ENCODE measurements around the gene HSPB1.
"Not testable (repeated sequence)": the region's sequence is repeated elsewhere in the genome, so short reads cannot be mapped to it uniquely, and the experiment has no call there.

GRCh38 chr7:76311838-76312237, 9.4 kb downstream of the HSPB1 start:
- not testable (repeated sequence) for TF ChIP-seq EZH2 (IDR thresholded peaks at IDR 0.05; ENCODE audit: low read depth, unreplicated experiment); REST (IDR thresholded peaks at IDR 0.05; ENCODE audit: unreplicated experiment); CTCF (conservative IDR thresholded peaks at IDR 0.05; ENCODE audit: low read depth in 2 of 2); CREB1 (CRISPR knock-in tag; IDR thresholded peaks at IDR 0.05; ENCODE audit: low read depth); POLR2AphosphoS5 (IDR thresholded peaks at IDR 0.05; ENCODE audit: low read depth); JUNB (IDR thresholded peaks at IDR 0.05; ENCODE audit: unreplicated experiment); EZH2phosphoT487 (IDR thresholded peaks at IDR 0.05; ENCODE audit: unreplicated experiment); NANOG (IDR thresholded peaks at IDR 0.05; ENCODE audit: borderline replicate concordance)
